HL-60/S4 (cell line): ENCODE data around the gene CCS.
"Not testable (repeated sequence)": the region's sequence is repeated elsewhere in the genome, so short reads cannot be mapped to it uniquely, and the experiment has no call there.

Experiments used
- in situ Hi-C: fragments of 300-500 bp; cut with MboI; formaldehyde crosslinking; loops from 2 replicates; pipeline ENCODE4 v1.14.3; 2022; ENCODE audit warnings: low sequenced_read_pairs

CCS gene

GRCh38 chr11:66625041-66625751 is 32.2 kb downstream of the CCS start:
- in situ Hi-C loops: no loop called here

- in situ Hi-C loops: no loop called here
These were observed 32.8 kb downstream of the CCS start for GRCh38 chr11:66625752-66626149.

- in situ Hi-C loops: no loop called here
These were observed 33.4 kb downstream of the CCS start for GRCh38 chr11:66626382-66626781.

DNA sequence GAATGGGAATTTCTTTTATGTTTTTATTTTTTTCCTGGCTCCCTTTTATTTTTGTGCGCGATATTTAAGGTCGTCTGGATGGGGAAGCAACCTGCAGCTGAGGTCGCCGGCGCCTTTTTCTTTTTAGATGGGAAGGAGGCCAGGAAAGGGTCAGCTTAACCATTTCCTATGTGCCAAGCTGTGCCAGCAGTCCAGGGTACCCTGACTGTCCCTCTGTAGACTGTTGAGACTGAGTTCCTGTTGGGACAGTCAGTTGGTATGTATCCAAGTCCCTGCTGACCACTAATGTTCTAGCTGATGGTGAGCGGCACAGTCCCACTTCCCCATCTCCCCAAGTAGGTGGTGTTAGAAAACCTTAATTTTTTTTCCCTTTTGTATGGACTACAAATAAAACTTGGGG is 33.9 kb downstream of the CCS start:
- in situ Hi-C loops: no loop called here

- in situ Hi-C loops: no loop called here
These were observed 35.1 kb downstream of the CCS start for GRCh38 chr11:66628061-66628603.

DNA sequence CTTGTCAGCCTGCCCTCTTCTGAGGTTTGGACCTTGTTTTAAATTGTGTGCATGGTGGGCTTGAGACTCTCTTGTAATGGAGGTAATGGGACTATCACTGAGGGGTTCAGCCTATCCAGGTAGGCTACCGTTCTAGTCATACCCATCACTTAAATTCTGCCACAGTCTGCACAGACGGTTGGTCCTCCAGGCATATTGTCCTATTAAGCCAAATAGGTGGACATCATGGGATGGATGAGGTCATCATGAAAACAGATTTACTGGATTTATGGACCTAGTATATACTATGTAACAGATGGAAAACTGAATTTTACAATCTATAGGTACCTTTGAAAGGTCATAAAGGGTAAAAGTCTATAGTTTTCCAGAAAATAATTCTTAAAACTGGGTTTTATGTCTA is 36.4 kb downstream of the CCS start:
- in situ Hi-C loops: no loop called here

DNA sequence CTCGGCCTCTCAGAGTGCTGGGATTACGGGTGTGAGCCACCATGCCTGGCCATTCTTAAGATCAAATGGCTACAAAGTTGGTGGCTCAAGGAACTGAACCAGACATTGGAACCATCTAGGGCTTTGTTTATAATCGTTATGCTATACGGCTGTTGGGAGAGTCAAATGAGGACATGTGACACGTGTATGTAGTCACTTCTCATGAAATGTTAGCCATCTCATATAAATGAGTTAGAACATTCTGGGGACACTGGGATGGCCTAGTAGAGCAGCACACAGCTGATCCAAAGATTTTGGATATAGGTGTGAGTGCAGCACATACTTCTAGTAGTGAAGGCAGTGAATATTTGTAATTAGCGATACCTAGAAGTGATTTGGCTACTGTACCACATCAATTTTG is 38.9 kb downstream of the CCS start:
- in situ Hi-C loops: no loop called here

DNA sequence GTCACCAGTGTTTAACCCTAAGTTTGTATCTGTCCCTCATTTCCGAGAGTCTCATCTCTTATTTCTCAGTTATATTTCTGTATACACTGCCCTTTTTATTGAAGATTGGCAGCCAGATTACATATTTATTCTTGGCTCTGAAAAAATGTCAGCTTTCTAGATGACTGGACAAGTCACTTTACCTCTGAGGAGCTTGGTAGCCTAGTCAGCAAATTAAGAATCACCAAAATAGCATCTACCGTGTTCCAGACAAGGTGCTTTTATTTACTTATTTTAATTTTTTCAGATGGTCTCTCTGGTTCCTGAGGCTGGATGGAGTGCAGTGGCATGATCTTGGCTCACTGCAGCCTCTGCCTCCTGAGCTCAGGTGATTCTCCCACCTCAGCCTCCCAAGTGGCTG is 40.0 kb downstream of the CCS start:
- in situ Hi-C loops: no loop called here

GRCh38 chr11:66636411-66636810 is 43.4 kb downstream of the CCS start:
- in situ Hi-C loops: no loop called here

GRCh38 chr11:66637557-66638176 is 44.7 kb downstream of the CCS start:
- in situ Hi-C loops: no loop called here

GRCh38 chr11:66638177-66639065 is 45.4 kb downstream of the CCS start, which contains the start of gene RBM4:
Gene RBM4 (plus strand): TSS chr11:66638703. CDS start chr11:66639712, 1,009 bp downstream.
- in situ Hi-C loops: no loop called here

DNA sequence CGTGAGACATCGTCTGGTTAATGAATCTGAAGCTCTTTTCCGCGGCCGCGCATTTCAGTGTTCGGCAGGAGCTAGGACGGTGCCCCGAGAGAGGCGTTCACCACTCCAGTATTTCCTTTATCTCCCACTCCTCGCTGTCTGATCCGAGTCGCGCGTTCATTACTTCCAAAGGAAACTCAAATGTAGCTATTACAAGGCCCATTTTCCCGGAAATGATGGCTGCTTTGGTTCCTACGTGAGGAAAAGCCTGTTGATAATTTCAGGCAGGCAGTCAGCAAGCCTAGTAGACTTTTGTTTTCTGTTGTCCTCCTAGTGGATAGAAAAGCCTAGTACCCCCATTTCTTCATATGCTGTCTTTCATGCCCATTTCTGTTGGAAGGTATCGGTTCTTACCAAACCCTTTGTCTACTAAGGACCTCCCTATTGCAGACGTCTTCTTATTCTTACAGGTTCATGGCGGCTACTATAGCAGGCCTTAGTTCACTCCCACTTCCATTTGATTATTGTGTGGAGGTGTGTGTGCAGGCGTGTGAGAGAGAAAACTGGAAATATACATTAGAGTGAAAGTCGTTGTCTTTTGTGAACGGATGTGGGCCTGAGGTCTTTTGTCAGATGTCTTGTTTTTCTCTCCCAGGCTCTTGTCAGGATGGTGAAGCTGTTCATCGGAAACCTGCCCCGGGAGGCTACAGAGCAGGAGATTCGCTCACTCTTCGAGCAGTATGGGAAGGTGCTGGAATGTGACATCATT is 46.3 kb downstream of the CCS start:
- in situ Hi-C loops: no loop called here

DNA sequence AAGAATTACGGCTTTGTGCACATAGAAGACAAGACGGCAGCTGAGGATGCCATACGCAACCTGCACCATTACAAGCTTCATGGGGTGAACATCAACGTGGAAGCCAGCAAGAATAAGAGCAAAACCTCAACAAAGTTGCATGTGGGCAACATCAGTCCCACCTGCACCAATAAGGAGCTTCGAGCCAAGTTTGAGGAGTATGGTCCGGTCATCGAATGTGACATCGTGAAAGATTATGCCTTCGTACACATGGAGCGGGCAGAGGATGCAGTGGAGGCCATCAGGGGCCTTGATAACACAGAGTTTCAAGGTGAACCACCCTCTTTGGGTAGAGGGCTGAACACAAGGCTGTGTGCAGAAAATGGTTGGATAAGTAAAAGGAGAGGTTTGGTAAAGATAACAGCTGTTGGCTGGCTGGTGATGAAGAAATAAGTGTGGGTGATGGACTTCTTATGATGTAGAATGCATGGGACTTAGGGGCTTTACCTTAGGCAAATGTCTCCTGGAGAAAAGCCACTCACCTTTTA is 46.9 kb downstream of the CCS start:
- in situ Hi-C loops: not testable (repeated sequence)

GRCh38 chr11:66641834-66642233 is 48.8 kb downstream of the CCS start:
- in situ Hi-C loops: no loop called here

GRCh38 chr11:66643745-66644437 is 50.9 kb downstream of the CCS start:
- in situ Hi-C loops: no loop called here

GRCh38 chr11:66646828-66647227 is 53.8 kb downstream of the CCS start:
- in situ Hi-C loops: no loop called here

GRCh38 chr11:66649903-66650302 is 56.9 kb downstream of the CCS start:
- in situ Hi-C loops: no loop called here

DNA sequence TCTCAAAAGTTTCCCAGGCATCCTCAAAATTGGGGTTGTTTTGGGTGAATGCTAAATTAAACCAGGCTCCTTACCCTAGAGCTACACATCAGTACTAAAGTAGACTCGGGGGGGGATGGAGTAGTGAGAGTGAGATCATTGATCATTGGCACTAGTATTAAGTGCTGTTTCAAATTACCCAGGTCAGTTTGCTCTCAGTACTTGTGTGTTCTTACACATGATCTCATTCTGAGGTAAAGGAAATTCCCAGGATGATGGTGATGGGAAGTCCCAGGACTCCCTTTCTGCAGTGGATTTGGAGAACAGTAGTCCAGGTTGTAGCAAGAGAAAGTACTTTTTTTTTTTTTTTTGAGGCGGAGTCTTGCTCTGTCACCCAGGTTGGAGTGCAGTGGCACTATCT is 58.0 kb downstream of the CCS start:
- in situ Hi-C loops: no loop called here

- in situ Hi-C loops: no loop called here
These were observed 59.7 kb downstream of the CCS start for GRCh38 chr11:66652651-66653050.

DNA sequence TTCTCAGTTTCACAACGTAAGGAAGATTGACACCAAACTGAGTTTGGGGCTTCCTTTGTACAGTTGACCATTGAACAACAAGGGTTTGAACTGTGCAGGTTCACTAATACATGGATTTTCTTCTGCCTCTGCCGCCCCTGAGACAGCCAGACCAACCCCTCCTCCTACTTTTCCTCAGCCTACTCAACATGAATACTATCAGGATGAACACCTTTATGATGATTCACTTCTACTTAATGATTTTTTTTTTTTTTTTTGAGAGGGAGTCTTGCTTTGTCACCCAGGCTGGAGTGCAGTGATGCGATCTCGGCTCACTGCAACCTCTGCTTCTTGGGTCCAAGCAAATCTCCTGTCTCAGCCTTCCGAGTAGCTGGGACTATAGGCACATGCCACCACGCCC is 60.1 kb downstream of the CCS start:
- in situ Hi-C loops: no loop called here
